ENCODE data around the gene PADI1.

- no peak for TF ChIP-seq CTCF (IDR thresholded peaks at IDR 0.05)
- TF ChIP-seq POLR2A (IDR thresholded peaks at IDR 0.05): no peak
These were observed 2.1 kb downstream of the PADI1 start for GRCh38 chr1:17207046-17207445.
